NCI-H1694 (cell line): ENCODE results near the gene NGEF.
"Not testable (repeated sequence)": the region's sequence is repeated elsewhere in the genome, so short reads cannot be mapped to it uniquely, and the experiment has no call there.

Experiments used
- DNase-seq: peaks from one replicate; lab custom pipeline; 2025; lab: John Stamatoyannopoulos, UW

NGEF gene

GRCh38 chr2:232927793-232928550, 85.1 kb downstream of the NGEF start:
- no peak for DNase-seq

- DNase-seq, result no peak
Measured at GRCh38 chr2:232927032-232927792, 85.8 kb downstream of the NGEF start.

- DNase-seq, result no peak
Measured at GRCh38 chr2:232926431-232926939, 86.6 kb downstream of the NGEF start.

GRCh38 chr2:232925821-232926156, 87.3 kb downstream of the NGEF start:
- no peak for DNase-seq

- DNase-seq, result no peak
Measured at GRCh38 chr2:232925153-232925820, 87.8 kb downstream of the NGEF start.

GRCh38 chr2:232924433-232924832, 88.6 kb downstream of the NGEF start:
- no peak for DNase-seq

GRCh38 chr2:232920760-232921159, 92.3 kb downstream of the NGEF start:
- DNase-seq, result no peak

GRCh38 chr2:232920055-232920454, 93.0 kb downstream of the NGEF start:
- DNase-seq, result no peak

GRCh38 chr2:232919141-232919540, 93.9 kb downstream of the NGEF start:
- no peak for DNase-seq

- DNase-seq, result no peak
Measured at GRCh38 chr2:232913903-232914302, 99.2 kb downstream of the NGEF start.

GRCh38 chr2:232911712-232912277, 101.3 kb downstream of the NGEF start:
- DNase-seq, result no peak

- no peak for DNase-seq
Measured at GRCh38 chr2:232910376-232910775, 102.7 kb downstream of the NGEF start.

- DNase-seq, result no peak
Measured at GRCh38 chr2:232908695-232909094, 104.4 kb downstream of the NGEF start.

GRCh38 chr2:232907718-232908085, 105.4 kb downstream of the NGEF start:
- DNase-seq, result not testable (repeated sequence)

GRCh38 chr2:232906867-232907717, 106.0 kb downstream of the NGEF start:
- DNase-seq, result not testable (repeated sequence)

GRCh38 chr2:232903989-232904388, 109.1 kb downstream of the NGEF start:
- DNase-seq, result no peak

GRCh38 chr2:232901736-232902578, 111.1 kb downstream of the NGEF start:
- no peak for DNase-seq

- DNase-seq, result no peak
Measured at GRCh38 chr2:232900811-232901735, 112.0 kb downstream of the NGEF start.
